SK-N-SH treated with all-trans-retinoic acid at 6 μM for 48 hours (cell line): ENCODE measurements around the gene MRGPRD.

ENCODE experiments used
- ATAC-seq: fragments of 200-7000 bp; cut with Tn5 transposase; 3 replicates; pipeline ENCODE4 v1.9.1; 2020; ENCODE audit warnings: mild to moderate bottlenecking, moderate library complexity
- ARNTL ChIP-seq: fragments of 450-650 bp; formaldehyde crosslinking; IDR thresholded peaks from 2 replicates; pipeline ENCODE4 v1.5.0; 2020; ENCODE audit warnings: low read depth, mild to moderate bottlenecking, moderate library complexity, borderline replicate concordance
- BACH2 ChIP-seq: fragments of 250-450 bp; sonication (Bioruptor Pico); IDR thresholded peaks from 2 replicates; pipeline ENCODE4 v1.9.0; 2021; ENCODE audit warnings: mild to moderate bottlenecking, borderline replicate concordance
- CSDC2 ChIP-seq: fragments of 250-450 bp; sonication (Bioruptor Pico); IDR thresholded peaks from 2 replicates; pipeline ENCODE4 v1.5.0; 2020; ENCODE audit warnings: mild to moderate bottlenecking, moderate library complexity
- ESRRG ChIP-seq: fragments of 250-450 bp; sonication (Bioruptor Pico); IDR thresholded peaks from 2 replicates; pipeline ENCODE4 v1.6.1; 2021; ENCODE audit warnings: mild to moderate bottlenecking
- GLIS3 ChIP-seq: fragments of 250-450 bp; sonication (Bioruptor Pico); IDR thresholded peaks from 2 replicates; pipeline ENCODE4 v1.5.0; 2020; ENCODE audit warnings: mild to moderate bottlenecking, moderate library complexity
- ISL1 ChIP-seq: fragments of 250-450 bp; sonication (Bioruptor Pico); IDR thresholded peaks from 2 replicates; pipeline ENCODE4 v2.1.2; 2022; ENCODE audit warnings: mild to moderate bottlenecking, moderate library complexity
- OSR1 ChIP-seq: fragments of 250-450 bp; sonication (Bioruptor Pico); IDR thresholded peaks from 2 replicates; pipeline ENCODE4 v1.8.0; 2022; ENCODE audit warnings: moderate library complexity, mild to moderate bottlenecking, inconsistent platforms
- PPARA ChIP-seq: fragments of 250-450 bp; sonication (Bioruptor Pico); IDR thresholded peaks from 2 replicates; pipeline ENCODE4 v1.5.0; 2020; ENCODE audit warnings: mild to moderate bottlenecking, borderline replicate concordance
- RARB ChIP-seq: fragments of 250-450 bp; sonication (Bioruptor Pico); IDR thresholded peaks from 2 replicates; pipeline ENCODE4 v1.8.0; 2021; ENCODE audit warnings: mild to moderate bottlenecking, moderate library complexity
- SNAI2 ChIP-seq: fragments of 250-450 bp; sonication (Bioruptor Pico); IDR thresholded peaks from 2 replicates; pipeline ENCODE4 v1.5.0; 2020; ENCODE audit warnings: mild to moderate bottlenecking, moderate library complexity
- TCF4 ChIP-seq: fragments of 250-450 bp; sonication (Bioruptor Pico); IDR thresholded peaks from 2 replicates; pipeline ENCODE4 v1.8.0; 2021; ENCODE audit warnings: mild to moderate bottlenecking, moderate library complexity, borderline replicate concordance
- TOX ChIP-seq: fragments of 250-450 bp; sonication (Bioruptor Pico); IDR thresholded peaks from 2 replicates; pipeline ENCODE4 v1.8.0; 2021; ENCODE audit warnings: mild to moderate bottlenecking, moderate library complexity, borderline replicate concordance
- TSHZ2 ChIP-seq: fragments of 250-450 bp; sonication (Bioruptor Pico); IDR thresholded peaks from 2 replicates; pipeline ENCODE4 v1.5.0; 2020; ENCODE audit warnings: mild to moderate bottlenecking, moderate library complexity
- ZC3H10 ChIP-seq: fragments of 250-450 bp; sonication (Bioruptor Pico); IDR thresholded peaks from 2 replicates; pipeline ENCODE4 v1.5.1; 2021; ENCODE audit warnings: mild to moderate bottlenecking, moderate library complexity
- ZFP3 ChIP-seq: fragments of 250-450 bp; sonication (Bioruptor Pico); IDR thresholded peaks from 2 replicates; pipeline ENCODE4 v1.5.0; 2020; ENCODE audit warnings: mild to moderate bottlenecking, moderate library complexity
- ZFP30 ChIP-seq: fragments of 450-650 bp; formaldehyde crosslinking; IDR thresholded peaks from 2 replicates; pipeline ENCODE4 v1.5.0; 2022; ENCODE audit warnings: mild to moderate bottlenecking, moderate library complexity
- ZNF565 ChIP-seq: fragments of 450-650 bp; formaldehyde crosslinking; conservative IDR thresholded peaks from 2 replicates; pipeline ENCODE4 v1.5.0; 2020; ENCODE audit warnings: low read depth, mild to moderate bottlenecking, moderate library complexity
- ZNF70 ChIP-seq: fragments of 450-650 bp; formaldehyde crosslinking; IDR thresholded peaks from 2 replicates; pipeline ENCODE4 v1.5.0; 2020; ENCODE audit warnings: mild to moderate bottlenecking, moderate library complexity
- ZNF8 ChIP-seq: fragments of 450-650 bp; formaldehyde crosslinking; IDR thresholded peaks from 2 replicates; pipeline ENCODE4 v1.5.0; 2020; ENCODE audit warnings: mild to moderate bottlenecking, moderate library complexity
- TF ChIP-seq, protein P1 (sequence below): fragments of 250-450 bp; sonication (Bioruptor Pico); IDR thresholded peaks from 2 replicates; pipeline ENCODE4 v1.5.1; 2021; ENCODE audit warnings: mild to moderate bottlenecking, moderate library complexity
- TF ChIP-seq, protein P2 (sequence below): fragments of 250-450 bp; sonication (Bioruptor Pico); IDR thresholded peaks from 2 replicates; pipeline ENCODE4 v1.8.0; 2020; ENCODE audit warnings: mild to moderate bottlenecking, moderate library complexity, borderline replicate concordance
- TF ChIP-seq, protein P3 (sequence below): fragments of 250-450 bp; sonication (Bioruptor Pico); IDR thresholded peaks from 2 replicates; pipeline ENCODE4 v1.8.0; 2021; ENCODE audit warnings: low read depth, mild to moderate bottlenecking, moderate library complexity, borderline replicate concordance

The MRGPRD gene

DNA sequence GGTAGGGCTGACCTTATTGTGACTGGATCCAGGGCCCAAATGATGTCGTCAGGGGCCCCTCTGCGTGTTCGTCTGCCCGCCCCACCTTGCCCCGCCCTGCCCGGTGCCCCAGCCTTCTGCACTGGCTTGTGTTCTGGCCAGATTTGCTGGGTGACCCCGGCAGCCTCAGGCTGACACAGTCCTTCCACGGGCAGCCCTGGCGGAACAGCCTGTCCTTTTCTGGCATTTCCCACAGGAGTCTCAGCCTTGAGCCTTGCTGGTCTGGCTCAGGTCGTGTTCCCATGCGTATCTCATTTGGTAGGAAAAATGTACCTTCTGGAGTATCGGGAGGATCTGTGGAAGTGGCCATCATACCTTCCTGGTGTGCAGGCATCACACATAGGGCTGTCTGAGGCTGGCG, 46.1 kb downstream of the MRGPRD start:
- no peak for TF ChIP-seq TOX (CRISPR knock-in tag)
- no peak for TF ChIP-seq ZC3H10 (CRISPR knock-in tag)
- no peak for TF ChIP-seq SNAI2 (CRISPR knock-in tag)
- TF ChIP-seq TCF4 (CRISPR knock-in tag): no peak
- TF ChIP-seq ZNF8: no peak
- TF ChIP-seq ZNF70 (CRISPR knock-in tag): no peak
- TF ChIP-seq ARNTL: no peak
- no peak for TF ChIP-seq CSDC2 (CRISPR knock-in tag)
- TF ChIP-seq GLIS3: no peak
- TF ChIP-seq, protein P1, sequence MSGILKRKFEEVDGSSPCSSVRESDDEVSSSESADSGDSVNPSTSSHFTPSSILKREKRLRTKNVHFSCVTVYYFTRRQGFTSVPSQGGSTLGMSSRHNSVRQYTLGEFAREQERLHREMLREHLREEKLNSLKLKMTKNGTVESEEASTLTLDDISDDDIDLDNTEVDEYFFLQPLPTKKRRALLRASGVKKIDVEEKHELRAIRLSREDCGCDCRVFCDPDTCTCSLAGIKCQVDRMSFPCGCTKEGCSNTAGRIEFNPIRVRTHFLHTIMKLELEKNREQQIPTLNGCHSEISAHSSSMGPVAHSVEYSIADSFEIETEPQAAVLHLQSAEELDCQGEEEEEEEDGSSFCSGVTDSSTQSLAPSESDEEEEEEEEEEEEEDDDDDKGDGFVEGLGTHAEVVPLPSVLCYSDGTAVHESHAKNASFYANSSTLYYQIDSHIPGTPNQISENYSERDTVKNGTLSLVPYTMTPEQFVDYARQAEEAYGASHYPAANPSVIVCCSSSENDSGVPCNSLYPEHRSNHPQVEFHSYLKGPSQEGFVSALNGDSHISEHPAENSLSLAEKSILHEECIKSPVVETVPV (CRISPR knock-in tag): no peak
- no peak for TF ChIP-seq ZFP3 (CRISPR knock-in tag)
- no peak for TF ChIP-seq OSR1 (CRISPR knock-in tag)
- TF ChIP-seq PPARA (CRISPR knock-in tag): no peak
- no peak for TF ChIP-seq RARB
- no peak for ATAC-seq

DNA sequence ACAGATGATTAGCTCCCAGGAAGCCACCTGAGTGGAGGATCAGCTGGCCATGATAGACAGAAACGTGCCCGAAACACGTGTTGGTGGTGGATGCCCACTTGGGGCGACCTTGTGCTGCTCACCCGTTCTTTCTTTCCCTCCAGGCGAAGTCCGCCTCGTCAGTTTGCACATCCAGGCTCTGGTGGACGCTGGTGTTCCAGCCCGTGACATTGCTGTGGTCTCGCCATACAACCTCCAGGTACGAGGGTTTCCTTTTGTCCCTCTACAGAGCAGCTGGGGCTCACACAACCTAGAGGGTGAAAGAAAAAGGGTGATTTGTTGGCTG, 46.5 kb downstream of the MRGPRD start:
- TF ChIP-seq ESRRG: no peak
- no peak for TF ChIP-seq ZFP30
- no peak for TF ChIP-seq BACH2 (CRISPR knock-in tag)
- no peak for TF ChIP-seq ZNF565
- TF ChIP-seq TSHZ2: no peak
- no peak for TF ChIP-seq TCF4 (CRISPR knock-in tag)
- no peak for TF ChIP-seq RARB
- TF ChIP-seq, protein P2, sequence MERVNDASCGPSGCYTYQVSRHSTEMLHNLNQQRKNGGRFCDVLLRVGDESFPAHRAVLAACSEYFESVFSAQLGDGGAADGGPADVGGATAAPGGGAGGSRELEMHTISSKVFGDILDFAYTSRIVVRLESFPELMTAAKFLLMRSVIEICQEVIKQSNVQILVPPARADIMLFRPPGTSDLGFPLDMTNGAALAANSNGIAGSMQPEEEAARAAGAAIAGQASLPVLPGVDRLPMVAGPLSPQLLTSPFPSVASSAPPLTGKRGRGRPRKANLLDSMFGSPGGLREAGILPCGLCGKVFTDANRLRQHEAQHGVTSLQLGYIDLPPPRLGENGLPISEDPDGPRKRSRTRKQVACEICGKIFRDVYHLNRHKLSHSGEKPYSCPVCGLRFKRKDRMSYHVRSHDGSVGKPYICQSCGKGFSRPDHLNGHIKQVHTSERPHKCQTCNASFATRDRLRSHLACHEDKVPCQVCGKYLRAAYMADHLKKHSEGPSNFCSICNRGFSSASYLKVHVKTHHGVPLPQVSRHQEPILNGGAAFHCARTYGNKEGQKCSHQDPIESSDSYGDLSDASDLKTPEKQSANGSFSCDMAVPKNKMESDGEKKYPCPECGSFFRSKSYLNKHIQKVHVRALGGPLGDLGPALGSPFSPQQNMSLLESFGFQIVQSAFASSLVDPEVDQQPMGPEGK (CRISPR knock-in tag): no peak
- TF ChIP-seq ZNF8: no peak
- TF ChIP-seq, protein P3, sequence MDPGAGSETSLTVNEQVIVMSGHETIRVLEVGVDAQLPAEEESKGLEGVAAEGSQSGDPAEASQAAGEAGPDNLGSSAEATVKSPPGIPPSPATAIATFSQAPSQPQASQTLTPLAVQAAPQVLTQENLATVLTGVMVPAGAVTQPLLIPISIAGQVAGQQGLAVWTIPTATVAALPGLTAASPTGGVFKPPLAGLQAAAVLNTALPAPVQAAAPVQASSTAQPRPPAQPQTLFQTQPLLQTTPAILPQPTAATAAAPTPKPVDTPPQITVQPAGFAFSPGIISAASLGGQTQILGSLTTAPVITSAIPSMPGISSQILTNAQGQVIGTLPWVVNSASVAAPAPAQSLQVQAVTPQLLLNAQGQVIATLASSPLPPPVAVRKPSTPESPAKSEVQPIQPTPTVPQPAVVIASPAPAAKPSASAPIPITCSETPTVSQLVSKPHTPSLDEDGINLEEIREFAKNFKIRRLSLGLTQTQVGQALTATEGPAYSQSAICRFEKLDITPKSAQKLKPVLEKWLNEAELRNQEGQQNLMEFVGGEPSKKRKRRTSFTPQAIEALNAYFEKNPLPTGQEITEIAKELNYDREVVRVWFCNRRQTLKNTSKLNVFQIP (CRISPR knock-in tag): no peak
- TF ChIP-seq SNAI2 (CRISPR knock-in tag): no peak
- TF ChIP-seq ZC3H10 (CRISPR knock-in tag): no peak
- TF ChIP-seq PPARA (CRISPR knock-in tag): no peak
- TF ChIP-seq GLIS3: no peak
- no peak for TF ChIP-seq CSDC2 (CRISPR knock-in tag)
- no peak for TF ChIP-seq ARNTL
- TF ChIP-seq ZNF70 (CRISPR knock-in tag): no peak
- no peak for TF ChIP-seq ZFP3 (CRISPR knock-in tag)
- no peak for TF ChIP-seq ISL1 (CRISPR knock-in tag)
- ATAC-seq: no peak

- TF ChIP-seq PPARA (CRISPR knock-in tag): no peak
- TF ChIP-seq ZNF565: no peak
- TF ChIP-seq, protein P3 (CRISPR knock-in tag): no peak
Measured at GRCh38 chr11:68933605-68934320, 47.0 kb downstream of the MRGPRD start.

More at GRCh38 chr11:68933605-68934320, 47.0 kb downstream of the MRGPRD start:
- ATAC-seq: no peak
